Stomach (tissue), 4 donors: Measurements from ENCODE around the gene SSTR5.
A peak's percentile ranks its signal among the peaks of the same experiment; 100 is the strongest.

Experiments used
- POLR2A ChIP-seq, 4 donors: fragments of 450-650 bp; IDR thresholded peaks; one replicate each; pipeline ENCODE4 v1.6.1; 2016; ENCODE audit warnings: antibody characterized with exemption in 4 of 4, control low read depth in 2 of 4, mild to moderate bottlenecking in 1 of 4, moderate library complexity in 1 of 4
- POLR2AphosphoS5 ChIP-seq, 3 donors: sonication (generic); formaldehyde crosslinking; IDR thresholded peaks; one replicate each; pipeline ENCODE4 v1.6.1; 2016; ENCODE audit warnings: antibody characterized with exemption in 3 of 3
- TF ChIP-seq, protein P1 (sequence below), 7 experiments: fragments of 450-650 bp in 4 of 7; fragments of 200-600 bp in 3 of 7; sonication (generic) in 3 of 7; IDR thresholded peaks; one replicate each; pipeline ENCODE4 v1.5.1; 2016 to 2019; ENCODE audit warnings: antibody characterized with exemption in 7 of 7, control low read depth in 2 of 7, mild to moderate bottlenecking in 1 of 7

DNA sequence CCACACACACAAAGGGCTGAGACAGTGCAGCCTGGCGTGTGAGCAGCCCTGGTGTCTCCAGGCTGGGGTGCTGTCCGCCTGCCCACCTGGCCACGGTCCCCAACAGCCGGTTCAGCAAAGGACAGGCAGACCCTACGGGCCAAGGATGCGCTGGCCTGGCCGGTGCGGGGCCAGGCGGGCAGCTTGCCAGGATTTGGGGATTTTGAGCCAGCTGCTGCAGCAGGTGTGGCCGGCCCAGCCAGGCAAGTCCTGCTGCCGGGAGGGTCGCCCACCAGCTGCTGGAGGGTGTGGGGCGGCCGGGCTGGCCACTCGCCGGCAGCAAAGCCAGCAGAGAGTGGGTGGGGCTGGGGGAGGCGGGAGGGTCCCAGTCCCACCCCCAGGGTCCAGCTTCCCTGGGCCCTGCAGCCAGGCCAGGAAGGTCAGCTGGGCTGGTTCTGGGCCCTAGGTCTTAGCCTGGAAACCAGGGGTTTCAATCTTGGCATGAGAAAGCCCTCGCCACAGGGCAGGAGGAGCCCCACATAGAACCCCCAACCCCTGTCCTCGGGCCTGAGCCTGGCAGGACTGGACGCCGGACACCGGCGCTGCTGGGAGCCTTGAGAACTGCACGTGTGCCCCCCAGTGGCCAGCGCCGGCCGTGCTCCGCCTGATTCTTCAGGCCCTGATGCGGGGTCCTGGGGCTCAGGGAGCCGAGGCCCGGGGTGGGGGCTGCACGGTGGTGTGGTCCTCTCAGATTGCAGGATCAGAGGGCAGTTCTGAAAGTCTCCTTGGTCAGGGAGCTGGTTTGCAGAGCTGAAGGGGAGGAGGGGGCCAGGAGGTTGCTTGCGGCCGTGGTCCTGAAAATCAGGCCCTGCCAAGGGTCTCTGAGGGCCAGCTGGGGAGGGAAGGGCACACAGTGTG is 17.6 kb upstream of the SSTR5 start:
- TF ChIP-seq, protein P1, sequence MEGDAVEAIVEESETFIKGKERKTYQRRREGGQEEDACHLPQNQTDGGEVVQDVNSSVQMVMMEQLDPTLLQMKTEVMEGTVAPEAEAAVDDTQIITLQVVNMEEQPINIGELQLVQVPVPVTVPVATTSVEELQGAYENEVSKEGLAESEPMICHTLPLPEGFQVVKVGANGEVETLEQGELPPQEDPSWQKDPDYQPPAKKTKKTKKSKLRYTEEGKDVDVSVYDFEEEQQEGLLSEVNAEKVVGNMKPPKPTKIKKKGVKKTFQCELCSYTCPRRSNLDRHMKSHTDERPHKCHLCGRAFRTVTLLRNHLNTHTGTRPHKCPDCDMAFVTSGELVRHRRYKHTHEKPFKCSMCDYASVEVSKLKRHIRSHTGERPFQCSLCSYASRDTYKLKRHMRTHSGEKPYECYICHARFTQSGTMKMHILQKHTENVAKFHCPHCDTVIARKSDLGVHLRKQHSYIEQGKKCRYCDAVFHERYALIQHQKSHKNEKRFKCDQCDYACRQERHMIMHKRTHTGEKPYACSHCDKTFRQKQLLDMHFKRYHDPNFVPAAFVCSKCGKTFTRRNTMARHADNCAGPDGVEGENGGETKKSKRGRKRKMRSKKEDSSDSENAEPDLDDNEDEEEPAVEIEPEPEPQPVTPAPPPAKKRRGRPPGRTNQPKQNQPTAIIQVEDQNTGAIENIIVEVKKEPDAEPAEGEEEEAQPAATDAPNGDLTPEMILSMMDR (IDR thresholded peaks at IDR 0.05) = peak in 5 of 7 experiments; percentile 48 to 80 (median 75)
- TF ChIP-seq POLR2A (IDR thresholded peaks at IDR 0.05) = no peak
- no peak for TF ChIP-seq POLR2AphosphoS5 (IDR thresholded peaks at IDR 0.05)
